ENCODE data around the gene RANBP1. TPM values are rescaled to one million over a fixed set of nuclear protein-coding genes. Genes with fewer than 3 reads are reported as not detected.
A peak's percentile ranks its signal among the peaks of the same experiment; 100 is the strongest.

Gene RANBP1
- total RNA-seq, 1 experiment from 2014 or later, result 522 TPM

DNA sequence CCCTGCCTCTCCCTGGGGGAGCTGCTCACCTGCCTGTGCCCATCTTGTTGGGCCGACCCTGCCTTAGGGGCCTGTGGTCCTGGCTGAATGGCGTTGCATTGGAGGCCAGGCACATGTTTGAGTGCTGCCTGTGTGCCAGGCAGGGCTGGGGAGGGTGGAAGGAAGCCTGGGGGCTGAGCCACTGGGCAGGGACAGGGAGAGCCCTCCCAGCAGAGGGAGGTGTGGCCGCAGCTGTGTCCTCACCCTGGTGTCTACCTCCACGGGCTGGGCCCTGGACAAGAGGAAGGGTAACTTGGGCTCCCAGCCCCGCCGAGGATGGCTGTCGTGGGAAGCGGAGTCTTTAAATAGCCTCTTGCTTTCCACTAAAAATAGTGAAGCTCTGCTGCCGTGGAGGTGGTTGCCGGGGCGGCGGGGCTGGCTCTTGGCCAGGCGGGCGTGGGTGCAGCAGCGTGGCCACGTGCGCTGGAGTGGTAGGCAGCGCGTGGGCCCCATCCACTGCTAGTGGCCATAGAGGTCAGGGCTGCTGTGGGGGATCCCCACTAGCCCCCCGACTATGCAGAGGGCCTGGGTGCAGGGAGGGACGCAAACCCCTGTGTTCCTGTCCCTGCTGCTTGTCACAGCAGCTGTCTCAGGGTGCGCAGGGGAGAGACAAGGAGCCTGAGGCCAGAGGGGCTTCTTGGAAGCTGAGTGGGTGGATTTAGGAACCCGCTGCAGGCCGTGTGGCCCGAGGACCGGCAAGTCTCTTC is 21.9 kb downstream of the RANBP1 start:
- Histone ChIP-seq H4K91ac (ENCODE audit: insufficient read length, low read depth, low read length) (no peak overlapping the region), H4K5ac (ENCODE audit: insufficient read length, low read depth, low read length) (no peak overlapping the region), H3K23me2 (ENCODE audit: insufficient read length, low read depth, low read length, poor library complexity, severe bottlenecking) (no peaks in the 10 kb centered on the region), H3K9me3 (ENCODE audit: control insufficient read depth, low read depth, low read length) (no peaks in the 10 kb centered on the region), H3K18ac (ENCODE audit: insufficient read length, low read depth, low read length) (no peak overlapping the region), H2BK120ac (ENCODE audit: low read depth, low read length, poor library complexity, severe bottlenecking) (no peak overlapping the region), H3K23ac (ENCODE audit: insufficient read length, low read depth, low read length) (no peak overlapping the region), H3T11ph (ENCODE audit: low read length) (no peak overlapping the region), H2BK5ac (ENCODE audit: insufficient read length, low read length) (no peak overlapping the region), H3K9ac (ENCODE audit: extremely low read depth, insufficient read length, low read length) (no peak overlapping the region), H2BK15ac (ENCODE audit: low read depth, low read length) (no peak overlapping the region), H2AFZ (ENCODE audit: low read length) (no peak overlapping the region), H4K8ac (replicated peaks; ENCODE audit: insufficient read length, low read depth, low read length) (no peak overlapping the region), H2BK20ac (ENCODE audit: low read depth, low read length, poor library complexity, severe bottlenecking) (no peak overlapping the region), H4K20me1 (ENCODE audit: control insufficient read depth, insufficient read depth, insufficient read length) (peaks cover 3% of the 10 kb centered on the region), H3K56ac (ENCODE audit: insufficient read length, low read depth, low read length) (no peak overlapping the region), H3K4ac (ENCODE audit: low read depth, low read length) (no peak overlapping the region), H3K27me3 (ENCODE audit: insufficient read depth, low read length) (no peaks in the 10 kb centered on the region), H3K4me1 (ENCODE audit: insufficient read depth, low read length) (no peaks in the 10 kb centered on the region), H3K14ac (ENCODE audit: insufficient read depth, low read length) (no peak overlapping the region), H3K4me2 (ENCODE audit: insufficient read depth, insufficient read length, low read length) (no peak overlapping the region), H2BK12ac (ENCODE audit: insufficient read length, low read depth, low read length) (no peak overlapping the region), H3K27ac (ENCODE audit: insufficient read length, low read depth, low read length) (no peak overlapping the region), H2AK5ac (ENCODE audit: insufficient read length, low read length) (no peak overlapping the region), H3K79me2 (ENCODE audit: insufficient read depth, low read length) (no peaks in the 10 kb centered on the region; the same call in 1 of the 2 replicates), H3K79me1 (ENCODE audit: insufficient read depth, low read depth, low read length, poor library complexity, severe bottlenecking) (no peaks in the 10 kb centered on the region)
- WGBS (ENCODE audit: extremely low coverage, insufficient read length, low lambda C conversion rate), result no CpG with 5 or more reads among the region's 26 CpGs
- H3K9me3 Mint-ChIP-seq, result no peaks in the 10 kb centered on the region
- no peak overlapping the region for H3K4me3 Mint-ChIP-seq
- peaks cover 2% of the 10 kb centered on the region in 2 experiments; a peak in 1 of 4 replicates for H3K4me1 Mint-ChIP-seq
- H3K36me3 Mint-ChIP-seq (ENCODE audit: insufficient read depth in 1 of 3, low read depth in 3 of 3), result no peaks in the 10 kb centered on the region; a peak in 2 of 7 replicates
- peak overlapping the region in 1 of 3 experiments; percentile 18; a peak in 1 of 7 replicates for H3K27ac Mint-ChIP-seq
- DNase-seq, result no peak
- TF ChIP-seq, protein P1, sequence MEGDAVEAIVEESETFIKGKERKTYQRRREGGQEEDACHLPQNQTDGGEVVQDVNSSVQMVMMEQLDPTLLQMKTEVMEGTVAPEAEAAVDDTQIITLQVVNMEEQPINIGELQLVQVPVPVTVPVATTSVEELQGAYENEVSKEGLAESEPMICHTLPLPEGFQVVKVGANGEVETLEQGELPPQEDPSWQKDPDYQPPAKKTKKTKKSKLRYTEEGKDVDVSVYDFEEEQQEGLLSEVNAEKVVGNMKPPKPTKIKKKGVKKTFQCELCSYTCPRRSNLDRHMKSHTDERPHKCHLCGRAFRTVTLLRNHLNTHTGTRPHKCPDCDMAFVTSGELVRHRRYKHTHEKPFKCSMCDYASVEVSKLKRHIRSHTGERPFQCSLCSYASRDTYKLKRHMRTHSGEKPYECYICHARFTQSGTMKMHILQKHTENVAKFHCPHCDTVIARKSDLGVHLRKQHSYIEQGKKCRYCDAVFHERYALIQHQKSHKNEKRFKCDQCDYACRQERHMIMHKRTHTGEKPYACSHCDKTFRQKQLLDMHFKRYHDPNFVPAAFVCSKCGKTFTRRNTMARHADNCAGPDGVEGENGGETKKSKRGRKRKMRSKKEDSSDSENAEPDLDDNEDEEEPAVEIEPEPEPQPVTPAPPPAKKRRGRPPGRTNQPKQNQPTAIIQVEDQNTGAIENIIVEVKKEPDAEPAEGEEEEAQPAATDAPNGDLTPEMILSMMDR (conservative IDR thresholded peaks at IDR 0.05), result no peak
- no peaks in the 10 kb centered on the region for H3K27me3 Mint-ChIP-seq (ENCODE audit: low read depth)

Measured in H9 (cell line).